BE2C (cell line): ENCODE results near the gene MAP4K2.
"Not testable (repeated sequence)": the region's sequence is repeated elsewhere in the genome, so short reads cannot be mapped to it uniquely, and the experiment has no call there.

Source experiments
- DNase-seq: peaks from one replicate; pipeline ENCODE4 v3.0.0-alpha.2; 2020
- H3K27me3 ChIP-seq: fragments of 250-450 bp; sonication (Bioruptor Pico); 2 replicates; pipeline ENCODE4 v1.5.1; 2020; ENCODE audit warnings: mild to moderate bottlenecking
- H3K36me3 ChIP-seq: fragments of 250-450 bp; sonication (Bioruptor Pico); 2 replicates; pipeline ENCODE4 v1.5.1; 2020; ENCODE audit warnings: mild to moderate bottlenecking
- H3K4me1 ChIP-seq: fragments of 250-450 bp; sonication (Bioruptor Pico); 2 replicates; pipeline ENCODE4 v1.5.1; 2020
- H3K4me3 ChIP-seq: 2 replicates; pipeline ENCODE4 v1.5.1; 2011; ENCODE audit warnings: low read depth, low read length
- H3K9me3 ChIP-seq: fragments of 250-450 bp; sonication (Bioruptor Pico); 2 replicates; pipeline ENCODE4 v1.5.1; 2020
- CTCF ChIP-seq: IDR thresholded peaks from 2 replicates; pipeline ENCODE4 v1.5.1; 2012; ENCODE audit warnings: mild to moderate bottlenecking, low read depth, low read length

MAP4K2 gene

GRCh38 chr11:64817476-64817875 lies 14.5 kb upstream of the MAP4K2 start:
- H3K36me3 ChIP-seq = no peaks in the 10 kb centered on the region
- no peaks in the 10 kb centered on the region for H3K27me3 ChIP-seq
- no peak for DNase-seq
- TF ChIP-seq CTCF = no peak
- no peaks in the 10 kb centered on the region for H3K9me3 ChIP-seq
- H3K4me1 ChIP-seq = no peaks in the 10 kb centered on the region
- no peak overlapping the region for H3K4me3 ChIP-seq

GRCh38 chr11:64815433-64815832 lies 12.4 kb upstream of the MAP4K2 start:
- not testable (repeated sequence) for H3K27me3 ChIP-seq, H3K4me1 ChIP-seq, H3K4me3 ChIP-seq, H3K36me3 ChIP-seq, DNase-seq, H3K9me3 ChIP-seq

GRCh38 chr11:64814712-64815187 lies 11.7 kb upstream of the MAP4K2 start:
- TF ChIP-seq CTCF = no peak
- Histone ChIP-seq H3K9me3 (no peaks in the 10 kb centered on the region), H3K27me3 (no peaks in the 10 kb centered on the region), H3K4me3 (no peak overlapping the region), H3K36me3 (no peaks in the 10 kb centered on the region), H3K4me1 (no peaks in the 10 kb centered on the region)
- DNase-seq = no peak

- Histone ChIP-seq H3K27me3 (no peaks in the 10 kb centered on the region), H3K4me3 (no peak overlapping the region), H3K9me3 (no peaks in the 10 kb centered on the region), H3K36me3 (no peaks in the 10 kb centered on the region), H3K4me1 (no peaks in the 10 kb centered on the region)
- no peak for DNase-seq
- no peak for TF ChIP-seq CTCF
These were observed 10.8 kb upstream of the MAP4K2 start for GRCh38 chr11:64813826-64814225.

- peak overlapping the region; percentile 73 for H3K4me3 ChIP-seq
- H3K27me3 ChIP-seq = no peaks in the 10 kb centered on the region
- TF ChIP-seq CTCF = no peak
- H3K9me3 ChIP-seq = no peaks in the 10 kb centered on the region
- no peak for DNase-seq
- no peaks in the 10 kb centered on the region for H3K4me1 ChIP-seq
- no peaks in the 10 kb centered on the region for H3K36me3 ChIP-seq
These were observed 7.9 kb upstream of the MAP4K2 start for GRCh38 chr11:64810891-64811272.

GRCh38 chr11:64810271-64810890 lies 7.4 kb upstream of the MAP4K2 start, which contains the start of gene MEN1:
TSS of gene MEN1 (minus strand) at chr11:64810551. CDS start at chr11:64810109, 442 bp downstream.
- H3K27me3 ChIP-seq = no peaks in the 10 kb centered on the region
- H3K4me1 ChIP-seq = no peaks in the 10 kb centered on the region
- H3K4me3 ChIP-seq = peak within 1 kb of the TSS; percentile 73
- no peaks in the 10 kb centered on the region for H3K36me3 ChIP-seq
- TF ChIP-seq CTCF = no peak
- peak; percentile 93 for DNase-seq
- H3K9me3 ChIP-seq = no peaks in the 10 kb centered on the region
